H1 (cell line): Measurements from ENCODE around the gene CFAP97D2. TPM values are rescaled to one million over a fixed set of nuclear protein-coding genes. Genes with fewer than 3 reads are reported as not detected.

Experiments used
- CHD2 ChIP-seq: IDR thresholded peaks from 2 replicates; pipeline ENCODE4 v1.6.1; 2012; ENCODE audit warnings: low read length, improper control_type of control experiment
- E2F6 ChIP-seq: IDR thresholded peaks from 2 replicates; pipeline ENCODE4 v1.6.1; 2012; ENCODE audit warnings: inconsistent platforms
- HDAC6 ChIP-seq: IDR thresholded peaks from one replicate; pipeline ENCODE4 v1.7.1; 2012; ENCODE audit warnings: low read depth, mild to moderate bottlenecking, inconsistent platforms, low read length, moderate library complexity
- NRF1 ChIP-seq: IDR thresholded peaks from 2 replicates; pipeline ENCODE4 v1.6.1; 2011; ENCODE audit warnings: mild to moderate bottlenecking, low read depth, low read length, improper control_type of control experiment
- RNF2 ChIP-seq: fragments of 200-900, 300-1000 bp; sonication (generic); IDR thresholded peaks from 2 replicates; pipeline ENCODE4 v1.7.1; 2016; ENCODE audit warnings: borderline replicate concordance, low read depth, mild to moderate bottlenecking, antibody characterized with exemption, low read length; ENCODE audit not compliant: poor library complexity, severe bottlenecking; ENCODE audit errors: missing control alignments
- SIN3A ChIP-seq, 2 experiments: IDR thresholded peaks in 1 of 2; conservative IDR thresholded peaks in 1 of 2; 2 replicates each; pipeline ENCODE4 v1.6.1; 2011 to 2012; ENCODE audit warnings: low read length in 2 of 2, improper control_type of control experiment in 1 of 2, low read depth in 1 of 2, mild to moderate bottlenecking in 1 of 2
- SIX5 ChIP-seq: IDR thresholded peaks from 2 replicates; pipeline ENCODE4 v1.6.1; 2011; ENCODE audit warnings: mild to moderate bottlenecking, low read depth, low read length
- SRF ChIP-seq: IDR thresholded peaks from 2 replicates; pipeline ENCODE4 v1.6.1; 2011; ENCODE audit warnings: mild to moderate bottlenecking, low read depth, low read length, moderate library complexity
- YY1 ChIP-seq: IDR thresholded peaks from 2 replicates; pipeline ENCODE4 v1.6.1; 2011; ENCODE audit warnings: low read depth, mild to moderate bottlenecking, low read length
- polyA plus RNA-seq, 7 experiments: library from polyadenylated mRNA; depleted of rRNA in 3 of 7; stranded (reverse) in 5 of 7; unstranded in 2 of 7; fragments of >200 nt in 5 of 7; fragments of 200-250 nt in 2 of 7; gene quantifications; 1 replicate in 5 of 7; 2 replicates in 1 of 7; 4 replicates in 1 of 7; pipeline versions ENCODE4 v1.2.1 to v1.2.3, GENCODE V29; 2011 to 2013; ENCODE audit warnings: missing spikeins in 2 of 7, mixed read lengths in 2 of 7
- total RNA-seq: library from RNA; stranded (reverse); fragmentation: NEBNext Ultra II Directional; extraction: Animal tissue kit (Norgen Biotek cat#: 25700); gene quantifications from 2 replicates; pipeline ENCODE4 v1.2.1, GENCODE V29; 2021

CFAP97D2 gene
- total and polyA plus RNA-seq, 2 of the 8 experiments (the other 6 are each of a cell fraction or from before 2014, with no cell fraction given), result not detected

DNA sequence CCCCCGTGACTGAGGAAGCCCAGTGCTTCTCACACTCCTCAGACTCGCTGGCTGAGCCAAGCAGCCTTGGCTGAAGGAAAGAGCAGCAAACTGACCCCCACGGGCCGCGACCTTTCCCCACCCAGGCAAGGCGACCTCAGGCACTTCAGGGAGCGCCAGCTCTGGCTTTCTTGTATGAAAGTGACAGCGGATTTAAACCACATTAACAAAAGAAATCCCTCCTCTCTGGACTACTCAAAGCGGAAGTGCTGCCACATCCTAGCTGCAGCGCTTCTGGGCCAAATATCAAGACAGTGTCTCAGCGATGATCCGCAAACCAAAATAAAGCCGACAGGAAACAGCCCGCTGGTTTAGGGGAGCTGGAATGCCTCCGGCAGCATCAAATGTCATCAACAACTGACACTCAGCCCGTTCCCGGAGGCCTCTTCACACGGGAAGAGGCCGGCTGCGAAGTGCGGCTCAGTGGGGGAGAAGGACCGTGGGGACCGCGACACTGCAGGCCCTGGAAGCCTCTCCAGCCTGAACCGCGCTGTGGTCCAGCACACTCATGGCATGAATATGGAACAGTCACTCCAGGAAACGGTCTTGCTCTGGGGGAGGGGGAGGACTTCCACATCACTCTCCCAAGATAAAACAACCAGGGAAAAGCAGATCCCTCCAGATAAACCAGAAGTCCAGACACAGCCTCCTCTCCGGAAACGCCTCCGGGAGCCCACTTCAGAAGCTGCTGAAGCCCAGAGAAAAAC is 48.0 kb upstream of the CFAP97D2 start (continued):
- TF ChIP-seq SIX5 (no peak), SIN3A (conservative IDR thresholded peaks at IDR 0.05 in 1 of 2, IDR thresholded peaks at IDR 0.05 in 1 of 2; ENCODE audit: low read depth in 1 of 2, low read length in 2 of 2) (peak in 1 of 2 experiments; percentile 50; a peak in 2 of 4 replicates), RNF2 (no peak), NRF1 (no peak), SRF (no peak), CHD2 (no peak), YY1 (no peak), HDAC6 (no peak), E2F6 (no peak)
